ENCODE results near the gene DSC2. TPM values are rescaled to one million over a fixed set of nuclear protein-coding genes. Genes with fewer than 3 reads are reported as not detected.

DSC2 gene
- total and polyA plus RNA-seq, 2 donors (not counting 1 experiment from before 2014, with no cell fraction given), result 0.01 TPM; not detected in 1

DNA sequence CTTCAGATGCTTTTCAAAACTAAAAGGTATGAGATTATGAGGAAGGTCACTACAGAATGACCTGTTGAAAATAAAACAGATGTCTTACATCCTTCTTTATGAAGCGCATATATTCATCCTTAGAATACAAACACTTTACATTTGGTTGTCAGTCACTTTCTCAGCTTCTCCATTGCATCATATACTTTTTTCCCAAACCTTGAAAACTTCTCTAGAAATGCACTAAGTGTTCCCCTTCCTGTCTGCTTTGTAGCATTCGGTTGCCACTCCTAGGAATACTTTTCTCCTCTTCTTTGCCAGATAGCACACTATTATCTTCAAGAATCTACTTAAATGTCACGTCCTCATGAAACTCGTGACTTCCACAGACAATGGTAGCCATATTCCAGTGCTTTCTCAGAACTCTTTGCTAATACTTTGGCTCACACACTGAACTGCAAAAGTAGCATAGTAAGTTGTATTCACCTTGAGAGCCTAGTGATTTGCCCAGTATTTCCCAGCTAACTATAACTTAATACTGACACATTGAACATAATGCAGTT is 32.8 kb upstream of the DSC2 start:
- intact Hi-C loops (cut with micrococcal nuclease), result no loop called here
- Histone ChIP-seq H4K20me1 (ENCODE audit: control insufficient read depth, insufficient read depth, low read length, poor library complexity, severe bottlenecking) (no peaks in the 10 kb centered on the region), H2AFZ (ENCODE audit: insufficient read depth, low read depth, low read length, poor library complexity, severe bottlenecking) (no peak overlapping the region), H3K4me2 (replicated peaks; ENCODE audit: low read depth, low read length, poor library complexity, severe bottlenecking) (no peak overlapping the region), H3K36me3 (replicated peaks in 1 of 2; ENCODE audit: control extremely low read depth in 1 of 2, control insufficient read depth in 1 of 2, extremely low read depth in 1 of 2, insufficient read depth in 2 of 2, low read length in 1 of 2) (no peaks in the 10 kb centered on the region), H3K79me2 (ENCODE audit: control insufficient read depth, insufficient read depth, low read length) (no peaks in the 10 kb centered on the region), H3K27me3 (replicated peaks in 1 of 4; ENCODE audit: control extremely low read depth in 1 of 4, control insufficient read depth in 3 of 4, insufficient read depth in 4 of 4, low read length in 3 of 4) (no peaks in the 10 kb centered on the region), H3K27ac (ENCODE audit: low read length in 2 of 2) (no peak overlapping the region), H3K9me3 (ENCODE audit: control extremely low read depth in 1 of 3, control insufficient read depth in 2 of 3, insufficient read depth in 1 of 3, low read length in 2 of 3) (no peaks in the 10 kb centered on the region), H3K9ac (ENCODE audit: low read length) (no peak overlapping the region), H3K4me1 (ENCODE audit: control insufficient read depth in 2 of 2, insufficient read depth in 2 of 2, low read length in 2 of 2) (no peaks in the 10 kb centered on the region), H3K4me3 (ENCODE audit: control extremely low read depth in 1 of 5, extremely low read depth in 1 of 5, insufficient read depth in 1 of 5, low read depth in 2 of 5, low read length in 4 of 5) (no peak overlapping the region)
- WGBS (ENCODE audit: insufficient coverage), result 66% methylated on average over 3 of the region's 4 CpGs
- no peak for DNase-seq
- CTCF ChIA-PET, result no interaction called here
- POLR2A ChIA-PET, result no interaction called here
- H3K27ac Mint-ChIP-seq, result no peak overlapping the region
- H3K9me3 Mint-ChIP-seq (ENCODE audit: insufficient read depth), result no peaks in the 10 kb centered on the region
- H3K4me1 Mint-ChIP-seq, result no peaks in the 10 kb centered on the region
- no peak for ATAC-seq (ENCODE audit: low read depth)
- H3K4me3 Mint-ChIP-seq, result no peak overlapping the region
- no peaks in the 10 kb centered on the region for H3K27me3 Mint-ChIP-seq
- TF ChIP-seq EZH2 (IDR thresholded peaks at IDR 0.05; ENCODE audit: borderline replicate concordance, insufficient read depth, low read depth, low read length, poor library complexity, severe bottlenecking), result no peak
- TF ChIP-seq, protein P1, sequence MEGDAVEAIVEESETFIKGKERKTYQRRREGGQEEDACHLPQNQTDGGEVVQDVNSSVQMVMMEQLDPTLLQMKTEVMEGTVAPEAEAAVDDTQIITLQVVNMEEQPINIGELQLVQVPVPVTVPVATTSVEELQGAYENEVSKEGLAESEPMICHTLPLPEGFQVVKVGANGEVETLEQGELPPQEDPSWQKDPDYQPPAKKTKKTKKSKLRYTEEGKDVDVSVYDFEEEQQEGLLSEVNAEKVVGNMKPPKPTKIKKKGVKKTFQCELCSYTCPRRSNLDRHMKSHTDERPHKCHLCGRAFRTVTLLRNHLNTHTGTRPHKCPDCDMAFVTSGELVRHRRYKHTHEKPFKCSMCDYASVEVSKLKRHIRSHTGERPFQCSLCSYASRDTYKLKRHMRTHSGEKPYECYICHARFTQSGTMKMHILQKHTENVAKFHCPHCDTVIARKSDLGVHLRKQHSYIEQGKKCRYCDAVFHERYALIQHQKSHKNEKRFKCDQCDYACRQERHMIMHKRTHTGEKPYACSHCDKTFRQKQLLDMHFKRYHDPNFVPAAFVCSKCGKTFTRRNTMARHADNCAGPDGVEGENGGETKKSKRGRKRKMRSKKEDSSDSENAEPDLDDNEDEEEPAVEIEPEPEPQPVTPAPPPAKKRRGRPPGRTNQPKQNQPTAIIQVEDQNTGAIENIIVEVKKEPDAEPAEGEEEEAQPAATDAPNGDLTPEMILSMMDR (IDR thresholded peaks at IDR 0.05), result no peak

DNA sequence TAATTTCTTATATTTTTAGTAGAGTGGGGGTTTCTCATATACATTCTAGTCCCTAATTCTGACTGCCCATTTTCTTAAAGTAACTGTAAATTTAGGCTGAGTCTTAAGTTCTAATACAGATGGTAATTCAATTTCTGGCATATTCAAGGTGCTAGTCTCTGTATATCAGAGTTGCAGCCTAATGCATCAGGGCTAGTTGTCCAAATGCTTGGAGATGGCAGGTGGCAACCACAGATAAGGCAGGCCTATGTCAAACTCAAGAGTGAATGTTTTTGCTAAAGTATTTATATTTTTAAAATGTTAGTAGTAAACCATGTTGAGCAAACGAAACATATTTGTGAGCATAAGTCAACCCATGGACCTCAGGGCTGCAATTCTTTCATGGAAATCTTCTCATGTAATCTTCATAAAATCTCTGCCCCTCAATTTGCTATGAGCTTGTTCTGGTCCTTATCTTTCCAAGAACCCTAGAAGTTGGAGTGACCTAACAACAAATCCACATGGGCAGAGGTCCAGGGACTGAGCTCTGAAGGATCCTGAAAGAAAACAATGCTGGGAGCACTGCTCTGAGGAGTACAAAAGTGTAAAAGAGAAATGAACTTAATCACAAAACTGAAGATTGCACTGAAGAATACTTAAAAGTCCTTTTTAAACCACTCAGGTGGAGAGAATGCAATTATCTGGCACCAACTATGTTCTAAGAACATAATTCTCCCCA is 27.3 kb upstream of the DSC2 start:
- Histone ChIP-seq H3K79me2 (ENCODE audit: control insufficient read depth, insufficient read depth, low read length) (no peaks in the 10 kb centered on the region), H3K27me3 (replicated peaks in 1 of 4; ENCODE audit: control extremely low read depth in 1 of 4, control insufficient read depth in 3 of 4, insufficient read depth in 4 of 4, low read length in 3 of 4) (no peaks in the 10 kb centered on the region), H3K4me3 (ENCODE audit: control extremely low read depth in 1 of 5, extremely low read depth in 1 of 5, insufficient read depth in 1 of 5, low read depth in 2 of 5, low read length in 4 of 5) (no peak overlapping the region), H2AFZ (ENCODE audit: insufficient read depth, low read depth, low read length, poor library complexity, severe bottlenecking) (no peak overlapping the region), H3K4me2 (replicated peaks; ENCODE audit: low read depth, low read length, poor library complexity, severe bottlenecking) (no peak overlapping the region), H3K9ac (ENCODE audit: low read length) (no peak overlapping the region), H3K36me3 (replicated peaks in 1 of 2; ENCODE audit: control extremely low read depth in 1 of 2, control insufficient read depth in 1 of 2, extremely low read depth in 1 of 2, insufficient read depth in 2 of 2, low read length in 1 of 2) (no peaks in the 10 kb centered on the region), H3K27ac (ENCODE audit: low read length in 2 of 2) (no peak overlapping the region), H3K4me1 (ENCODE audit: control insufficient read depth in 2 of 2, insufficient read depth in 2 of 2, low read length in 2 of 2) (no peaks in the 10 kb centered on the region), H4K20me1 (ENCODE audit: control insufficient read depth, insufficient read depth, low read length, poor library complexity, severe bottlenecking) (no peaks in the 10 kb centered on the region), H3K9me3 (ENCODE audit: control extremely low read depth in 1 of 3, control insufficient read depth in 2 of 3, insufficient read depth in 1 of 3, low read length in 2 of 3) (no peaks in the 10 kb centered on the region)
- no peak for DNase-seq
- intact Hi-C loops (cut with micrococcal nuclease), result no loop called here
- WGBS (ENCODE audit: insufficient coverage), result no CpG with 5 or more reads among the region's 1 CpG
- no peak for TF ChIP-seq EZH2 (IDR thresholded peaks at IDR 0.05; ENCODE audit: borderline replicate concordance, insufficient read depth, low read depth, low read length, poor library complexity, severe bottlenecking)
- TF ChIP-seq, protein P1 (IDR thresholded peaks at IDR 0.05), result no peak
- no peaks in the 10 kb centered on the region for H3K4me1 Mint-ChIP-seq
- H3K27ac Mint-ChIP-seq, result no peak overlapping the region
- ATAC-seq (ENCODE audit: low read depth), result no peak
- CTCF ChIA-PET, result no interaction called here
- no peaks in the 10 kb centered on the region for H3K27me3 Mint-ChIP-seq
- H3K9me3 Mint-ChIP-seq (ENCODE audit: insufficient read depth), result no peaks in the 10 kb centered on the region
- POLR2A ChIA-PET, result no interaction called here
- H3K4me3 Mint-ChIP-seq, result no peak overlapping the region
